ENCODE data around the gene PRELID3B.

DNA sequence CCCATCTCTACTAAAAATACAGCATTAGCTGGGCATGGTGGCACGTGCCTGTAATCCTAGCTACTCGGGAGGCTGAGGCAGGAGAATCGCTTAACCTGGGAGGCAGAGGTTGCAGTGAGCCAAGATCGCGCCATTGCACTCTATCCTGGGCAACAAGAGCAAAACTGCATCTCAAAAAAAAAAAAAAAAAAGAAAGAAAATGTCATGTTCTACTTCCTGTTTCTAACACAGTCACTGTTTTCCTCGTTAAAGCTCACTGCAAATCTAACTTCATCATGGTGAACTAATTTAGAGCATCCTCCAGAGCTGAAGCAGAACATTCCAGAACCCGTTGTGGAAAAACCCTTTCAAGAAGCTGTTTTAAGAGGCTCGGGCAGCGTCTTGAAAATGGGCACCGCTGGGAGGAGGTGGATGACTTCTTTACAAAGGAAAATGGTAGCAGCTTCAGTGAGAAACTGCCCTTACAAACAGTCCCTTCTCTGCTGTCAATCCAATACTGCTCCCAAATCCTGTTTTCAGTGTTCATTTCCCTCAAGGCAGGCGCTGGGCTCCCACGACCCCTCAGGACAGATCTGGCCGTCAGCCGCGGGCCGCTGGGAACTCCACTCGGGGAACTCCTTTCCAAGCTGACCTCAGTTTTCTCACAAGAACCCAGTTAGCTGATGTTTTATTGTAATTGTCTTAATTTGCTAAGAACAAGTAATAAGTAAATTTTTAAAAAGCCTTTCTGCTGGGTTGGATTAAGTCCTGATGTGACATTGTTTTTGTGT is 48.0 kb downstream of the PRELID3B start:
- TF ChIP-seq, protein P1, sequence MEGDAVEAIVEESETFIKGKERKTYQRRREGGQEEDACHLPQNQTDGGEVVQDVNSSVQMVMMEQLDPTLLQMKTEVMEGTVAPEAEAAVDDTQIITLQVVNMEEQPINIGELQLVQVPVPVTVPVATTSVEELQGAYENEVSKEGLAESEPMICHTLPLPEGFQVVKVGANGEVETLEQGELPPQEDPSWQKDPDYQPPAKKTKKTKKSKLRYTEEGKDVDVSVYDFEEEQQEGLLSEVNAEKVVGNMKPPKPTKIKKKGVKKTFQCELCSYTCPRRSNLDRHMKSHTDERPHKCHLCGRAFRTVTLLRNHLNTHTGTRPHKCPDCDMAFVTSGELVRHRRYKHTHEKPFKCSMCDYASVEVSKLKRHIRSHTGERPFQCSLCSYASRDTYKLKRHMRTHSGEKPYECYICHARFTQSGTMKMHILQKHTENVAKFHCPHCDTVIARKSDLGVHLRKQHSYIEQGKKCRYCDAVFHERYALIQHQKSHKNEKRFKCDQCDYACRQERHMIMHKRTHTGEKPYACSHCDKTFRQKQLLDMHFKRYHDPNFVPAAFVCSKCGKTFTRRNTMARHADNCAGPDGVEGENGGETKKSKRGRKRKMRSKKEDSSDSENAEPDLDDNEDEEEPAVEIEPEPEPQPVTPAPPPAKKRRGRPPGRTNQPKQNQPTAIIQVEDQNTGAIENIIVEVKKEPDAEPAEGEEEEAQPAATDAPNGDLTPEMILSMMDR (IDR thresholded peaks at IDR 0.05; ENCODE audit: low read depth, low read length, poor library complexity, severe bottlenecking), result no peak
- TF ChIP-seq EZH2phosphoT487 (IDR thresholded peaks at IDR 0.05; ENCODE audit: borderline replicate concordance, low read length), result no peak

All from DOHH2 (cell line).